GM18861 (cell line): ENCODE results near the gene ACAA1.
"Not testable (repeated sequence)": the region's sequence is repeated elsewhere in the genome, so short reads cannot be mapped to it uniquely, and the experiment has no call there.

Experiments
- ATAC-seq: cut with Tn5 transposase; IDR thresholded peaks from one replicate; pipeline ENCODE4 v1.9.1; 2021; ENCODE audit not compliant: unreplicated experiment

Gene ACAA1, protein sequence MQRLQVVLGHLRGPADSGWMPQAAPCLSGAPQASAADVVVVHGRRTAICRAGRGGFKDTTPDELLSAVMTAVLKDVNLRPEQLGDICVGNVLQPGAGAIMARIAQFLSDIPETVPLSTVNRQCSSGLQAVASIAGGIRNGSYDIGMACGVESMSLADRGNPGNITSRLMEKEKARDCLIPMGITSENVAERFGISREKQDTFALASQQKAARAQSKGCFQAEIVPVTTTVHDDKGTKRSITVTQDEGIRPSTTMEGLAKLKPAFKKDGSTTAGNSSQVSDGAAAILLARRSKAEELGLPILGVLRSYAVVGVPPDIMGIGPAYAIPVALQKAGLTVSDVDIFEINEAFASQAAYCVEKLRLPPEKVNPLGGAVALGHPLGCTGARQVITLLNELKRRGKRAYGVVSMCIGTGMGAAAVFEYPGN

DNA sequence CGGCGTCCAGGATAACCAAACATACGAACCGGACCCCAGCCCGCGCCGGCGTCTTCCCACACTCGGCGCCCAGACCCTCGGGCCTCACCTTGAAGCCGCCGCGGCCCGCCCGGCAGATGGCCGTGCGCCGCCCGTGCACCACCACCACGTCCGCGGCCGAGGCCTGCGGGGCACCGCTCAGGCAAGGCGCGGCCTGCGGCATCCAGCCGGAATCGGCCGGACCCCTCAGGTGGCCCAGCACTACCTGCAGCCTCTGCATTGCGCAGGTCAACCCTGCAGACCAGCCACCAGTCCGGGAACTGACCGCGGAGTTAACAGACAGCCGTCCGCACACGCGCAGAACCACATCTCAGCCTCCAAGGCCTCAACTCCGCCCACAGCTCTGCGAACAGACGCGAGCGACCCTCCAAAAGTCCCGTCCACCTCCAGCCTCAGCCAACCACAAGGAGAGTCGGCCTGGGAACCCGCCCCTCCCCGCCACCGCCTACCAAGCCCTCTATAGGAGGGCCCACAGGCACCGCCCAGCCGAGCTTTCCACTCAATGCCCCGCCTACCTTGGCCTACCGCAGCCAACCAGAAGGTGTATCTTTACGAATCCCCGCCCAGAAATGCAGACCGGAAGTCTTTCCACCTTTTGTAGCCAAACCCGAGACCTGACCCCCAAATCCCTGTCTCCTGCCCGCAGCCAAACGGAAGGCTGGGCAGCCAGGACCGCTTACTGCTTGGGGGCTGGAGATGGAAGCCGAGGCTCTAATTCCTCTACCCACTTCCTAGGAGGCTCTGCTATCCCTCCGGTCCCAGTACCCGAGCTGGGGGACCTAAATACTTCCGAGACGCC is at the start of gene ACAA1:
ACAA1 (minus strand) TSS at position 351 of the 838 bp plus-strand sequence; CDS start at position 259, 92 bp downstream.
- ATAC-seq = peak; percentile 83

DNA sequence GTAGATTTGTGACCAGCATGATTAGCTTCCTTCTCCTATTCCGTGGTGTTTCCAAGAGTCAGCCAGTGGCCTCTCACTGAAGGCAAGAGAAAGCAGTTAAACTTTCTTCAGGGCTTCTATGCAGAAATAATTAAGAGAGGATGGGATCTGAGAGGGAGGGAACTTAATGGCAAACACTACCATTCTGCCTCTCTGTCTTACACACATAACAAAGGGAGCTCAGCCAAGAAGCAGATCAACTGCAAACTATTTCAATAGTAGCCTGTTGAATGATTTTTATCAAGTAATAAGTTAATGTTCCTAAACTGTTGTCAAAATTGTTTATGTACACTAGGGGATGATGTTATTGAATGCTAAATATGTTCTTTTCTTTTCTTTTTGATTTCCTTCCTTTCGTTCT is 40.3 kb upstream of the ACAA1 start:
- ATAC-seq = no peak

DNA sequence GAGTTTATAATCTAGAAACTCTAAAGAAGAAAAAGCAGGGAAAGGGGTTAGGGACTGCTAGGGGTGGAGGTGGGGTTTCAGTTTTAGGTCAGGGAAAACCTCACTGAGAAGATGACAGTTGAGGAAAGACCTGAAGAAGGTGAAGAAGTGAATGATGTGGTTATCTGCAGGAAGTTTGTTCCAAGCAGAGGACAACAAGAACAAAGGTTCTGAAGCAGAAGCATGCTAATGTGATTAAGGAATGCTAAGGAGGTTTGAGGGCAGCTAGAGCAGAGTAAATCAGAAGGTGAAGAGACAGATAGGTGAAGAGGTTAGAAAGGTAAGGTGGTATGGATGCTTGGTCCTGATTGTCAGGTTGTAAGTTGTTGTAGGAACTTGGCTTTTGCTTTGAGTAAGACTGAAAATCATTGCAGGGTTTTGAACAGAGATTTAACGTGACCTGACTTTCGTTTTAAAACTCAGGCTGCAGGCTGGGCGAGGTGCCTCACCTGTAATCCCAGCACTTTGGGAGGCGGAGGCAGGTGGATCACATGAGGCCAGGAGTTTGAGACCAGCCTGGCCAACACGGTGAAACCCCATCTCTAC is 37.0 kb upstream of the ACAA1 start:
- no peak for ATAC-seq

DNA sequence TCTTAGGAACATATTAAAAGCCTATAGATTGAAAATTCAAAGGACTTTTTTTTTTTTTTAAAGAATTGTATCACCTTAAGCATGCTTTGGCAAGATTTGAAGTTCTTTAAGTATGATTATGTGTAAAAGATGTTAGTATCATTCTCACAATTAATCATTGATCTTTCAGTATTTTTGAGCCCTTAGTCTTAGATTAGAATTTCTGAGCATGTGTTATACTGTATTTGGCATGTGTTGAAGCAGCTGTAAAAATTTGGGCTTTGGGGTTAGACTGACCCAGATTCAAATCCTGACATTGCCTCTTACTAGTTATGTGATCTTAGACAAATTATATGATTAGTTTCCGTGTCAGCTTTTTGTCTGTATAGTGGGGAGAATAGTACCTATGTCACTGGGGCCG is 34.7 kb upstream of the ACAA1 start:
- ATAC-seq = no peak

DNA sequence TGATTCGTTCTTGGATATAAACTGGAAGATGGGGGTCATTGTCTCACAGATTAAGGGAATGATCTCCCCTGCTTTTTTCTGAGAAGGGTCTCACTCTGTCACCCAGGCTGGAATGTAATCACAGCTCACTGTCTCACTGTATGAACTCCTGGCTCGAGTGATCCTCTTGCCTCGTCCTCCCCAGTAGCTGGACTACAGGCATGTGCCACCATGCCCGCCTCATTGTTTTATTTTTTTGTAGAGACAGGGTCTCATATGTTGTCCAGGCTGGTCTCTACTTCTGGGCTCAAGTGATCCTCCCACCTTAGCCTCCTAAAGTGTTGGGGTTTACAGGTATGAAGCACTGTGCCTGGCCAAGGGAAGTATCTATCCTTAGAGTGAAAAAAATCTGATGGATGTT is 33.8 kb upstream of the ACAA1 start:
- ATAC-seq = no peak

DNA sequence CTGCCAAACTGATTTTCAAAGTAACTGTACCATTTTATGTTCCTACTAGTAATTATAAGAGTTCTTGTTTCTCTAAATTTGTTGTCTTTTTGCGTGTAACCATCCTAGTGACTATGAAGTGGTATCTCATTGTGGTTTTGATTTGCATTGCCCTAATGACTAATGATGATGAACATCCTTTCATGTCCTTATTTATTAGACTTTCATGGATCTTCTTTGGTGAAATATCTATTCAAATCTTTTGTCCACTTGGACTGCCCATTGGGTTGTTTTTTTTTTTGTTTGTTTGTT is 32.0 kb upstream of the ACAA1 start:
- ATAC-seq = no peak

DNA sequence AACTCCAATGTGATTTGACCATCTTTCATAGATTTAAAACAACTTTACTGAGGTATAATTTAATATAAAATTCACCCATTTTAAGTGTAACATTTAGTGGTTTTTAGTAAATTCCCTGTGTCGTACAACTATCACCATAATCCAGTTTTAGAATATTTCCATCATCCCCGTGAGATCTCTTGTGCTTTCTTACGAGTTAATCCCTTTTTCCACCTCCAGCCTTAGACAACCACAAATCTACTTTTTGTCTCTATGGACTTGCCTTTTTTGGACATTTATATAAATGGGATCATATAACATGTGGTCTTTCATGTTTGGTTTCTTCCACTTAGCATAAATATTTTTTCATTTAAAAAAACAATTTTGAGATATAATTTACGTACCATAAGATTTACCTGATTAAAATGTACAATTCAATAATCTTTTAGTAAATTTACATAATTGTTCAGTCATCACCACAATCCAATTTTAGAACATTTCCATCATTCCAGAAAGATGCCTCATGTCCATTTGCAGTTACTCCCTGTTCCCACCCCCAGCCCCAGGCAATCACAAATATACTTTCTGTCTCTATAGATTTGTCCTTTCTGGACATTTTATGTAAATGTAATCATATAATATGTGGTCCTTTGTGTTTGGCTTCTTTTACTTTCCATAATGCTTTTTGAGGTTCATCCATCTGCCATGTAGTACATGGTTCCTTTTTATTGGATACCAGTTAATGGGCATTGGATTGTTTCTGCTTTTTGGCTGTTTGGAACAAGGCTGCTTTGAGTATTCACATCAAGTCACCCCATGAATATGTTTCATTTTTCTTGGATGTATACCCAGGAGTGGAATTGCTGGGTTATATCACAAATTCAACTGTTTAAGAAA is 31.5 kb upstream of the ACAA1 start:
- ATAC-seq = no peak

DNA sequence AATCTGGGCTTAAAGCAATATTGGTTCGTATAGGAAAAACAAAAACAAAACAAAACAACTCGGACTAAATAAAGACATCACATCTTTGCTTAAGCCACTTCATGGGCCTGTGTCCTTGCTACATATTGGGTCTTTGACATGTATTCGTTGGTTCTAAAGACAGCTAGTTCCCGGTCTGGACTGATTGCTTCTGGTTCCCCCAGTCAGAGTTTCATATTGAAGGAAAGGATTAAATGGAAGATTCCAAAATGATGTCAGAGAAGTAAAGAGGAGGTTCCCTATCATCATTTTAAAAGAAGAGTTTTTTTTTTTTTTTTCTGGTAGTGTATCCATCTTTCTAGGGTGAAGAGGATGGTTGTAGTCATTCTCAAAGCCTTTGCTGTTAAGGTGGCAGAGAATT is 30.7 kb upstream of the ACAA1 start:
- ATAC-seq = no peak

DNA sequence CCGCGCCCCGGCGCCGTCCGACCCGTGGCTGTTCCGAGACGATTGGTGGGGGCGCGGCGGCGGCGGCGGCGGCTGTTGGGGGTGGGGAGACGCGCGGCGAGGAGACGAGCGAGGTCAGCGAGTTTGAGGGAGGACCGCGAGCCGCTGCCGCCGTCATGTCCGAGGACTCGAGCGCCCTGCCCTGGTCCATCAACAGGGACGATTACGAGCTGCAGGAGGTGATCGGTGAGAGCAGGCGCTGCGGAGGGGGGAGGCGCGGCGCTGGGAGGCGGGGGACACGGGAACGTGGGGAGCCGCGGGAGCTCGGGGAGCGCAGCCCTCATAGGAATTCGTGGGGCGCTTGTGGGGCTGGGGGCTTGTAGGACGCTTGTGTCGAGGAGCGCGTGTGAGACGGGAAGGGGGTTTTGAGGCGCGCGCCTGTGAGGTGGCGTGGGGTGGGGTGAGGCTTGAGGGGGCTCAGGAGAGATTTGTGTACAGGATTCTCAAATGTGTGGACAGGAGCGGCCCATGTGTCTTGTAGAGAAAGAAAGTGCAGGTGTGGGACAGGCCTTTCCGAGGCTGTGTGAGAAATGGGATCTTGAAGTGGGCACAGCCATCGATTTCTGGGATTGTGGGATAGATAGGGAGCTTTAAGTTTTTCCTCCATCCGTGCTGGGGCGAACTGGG is 28.9 kb upstream of the ACAA1 start:
- ATAC-seq = no peak

DNA sequence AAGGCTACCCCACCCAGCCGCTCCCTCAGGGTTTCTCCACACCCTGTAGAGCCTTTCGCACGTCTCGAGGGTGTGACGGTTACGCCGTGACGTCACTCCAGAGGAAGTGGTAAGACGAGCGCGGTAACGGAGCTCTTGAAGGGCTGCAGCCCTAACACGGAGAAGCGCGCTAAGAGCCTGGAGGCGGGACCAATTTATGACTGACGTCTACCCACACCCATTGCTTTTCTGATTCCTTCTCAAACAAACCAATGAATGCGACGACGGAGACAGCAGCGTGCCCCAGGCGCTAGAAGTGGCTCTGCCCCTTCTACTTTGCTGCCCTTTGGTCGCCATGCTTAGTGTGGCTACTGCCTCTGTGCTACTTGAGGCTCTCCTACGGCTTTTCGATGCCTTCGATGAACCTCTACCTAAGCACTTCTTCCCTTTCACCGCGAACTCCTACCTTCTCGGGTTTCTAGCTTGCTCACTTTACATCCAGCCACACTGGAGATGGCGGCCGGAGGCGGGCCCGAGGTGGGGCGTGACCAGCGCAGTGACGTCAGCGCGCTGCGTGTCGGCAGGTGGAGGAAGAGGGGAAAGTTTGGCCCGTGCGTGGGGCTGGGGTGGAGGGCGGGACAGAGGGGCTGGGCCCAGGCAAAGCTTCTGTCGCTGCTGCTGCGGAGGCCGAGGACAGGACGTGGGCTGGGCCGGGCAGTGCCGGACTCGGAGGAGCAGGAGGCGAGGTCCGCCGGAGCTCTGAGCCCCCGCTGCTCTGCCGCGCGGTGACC is 28.2 kb upstream of the ACAA1 start, which contains the start of gene OXSR1:
OXSR1 (plus strand) TSS at position 586 of the 770 bp plus-strand sequence. CDS start 340 bp downstream, outside the sequence.
- ATAC-seq = peak; percentile 91

DNA sequence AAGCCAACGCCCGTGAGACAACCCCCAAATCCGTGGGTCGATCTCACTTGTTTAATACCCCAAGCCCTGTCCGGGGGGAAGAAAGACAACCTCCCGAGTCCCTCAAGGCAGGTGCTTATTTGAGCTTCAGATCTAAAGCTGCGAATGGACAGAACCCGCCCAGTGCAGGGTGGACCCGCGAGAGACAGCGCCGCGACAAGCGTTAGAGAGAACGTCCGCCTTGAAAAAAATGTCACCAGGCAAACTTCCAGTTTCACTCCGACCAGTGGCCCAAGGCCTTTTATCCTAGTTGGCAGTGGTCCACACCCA is 27.7 kb upstream of the ACAA1 start:
- ATAC-seq = no peak

DNA sequence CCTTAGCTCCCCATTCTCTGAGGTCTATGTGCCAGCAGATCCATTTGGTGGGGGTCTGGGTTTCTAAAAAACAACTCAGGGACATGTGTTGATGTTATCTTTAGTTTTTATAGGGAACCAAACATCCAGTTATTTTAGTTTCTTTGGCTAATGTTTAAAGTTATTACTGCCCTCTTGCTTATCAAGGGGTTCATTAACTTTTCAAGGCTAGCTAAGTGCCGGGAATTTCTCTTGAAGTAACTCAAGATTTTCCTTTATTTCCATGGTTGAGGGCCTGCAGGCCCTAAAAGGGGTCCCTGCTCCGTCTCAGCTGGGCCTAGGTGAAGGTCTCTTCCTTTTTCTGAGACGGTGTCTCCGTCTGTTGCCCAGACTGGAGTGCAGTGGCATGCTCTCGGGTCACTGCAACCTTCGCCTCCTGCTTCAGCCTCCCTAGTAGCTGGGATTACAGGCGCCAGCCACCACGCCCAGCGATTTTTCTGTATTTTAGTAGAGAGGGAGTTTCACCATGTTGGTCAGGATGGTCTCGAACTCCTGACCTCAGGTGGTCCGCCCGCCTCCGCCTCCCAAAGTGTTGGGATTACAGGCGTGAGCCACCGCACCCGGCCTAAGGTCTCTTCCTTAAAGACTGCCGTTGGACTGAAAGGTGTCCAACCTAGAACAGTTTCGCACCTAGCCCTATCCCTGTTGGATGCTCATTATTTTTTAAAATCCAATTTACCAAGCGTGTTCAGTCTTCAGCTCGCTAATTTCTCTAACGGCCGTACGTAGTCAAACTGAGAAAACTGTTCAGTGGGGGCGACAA is 27.1 kb upstream of the ACAA1 start:
- ATAC-seq = no peak

DNA sequence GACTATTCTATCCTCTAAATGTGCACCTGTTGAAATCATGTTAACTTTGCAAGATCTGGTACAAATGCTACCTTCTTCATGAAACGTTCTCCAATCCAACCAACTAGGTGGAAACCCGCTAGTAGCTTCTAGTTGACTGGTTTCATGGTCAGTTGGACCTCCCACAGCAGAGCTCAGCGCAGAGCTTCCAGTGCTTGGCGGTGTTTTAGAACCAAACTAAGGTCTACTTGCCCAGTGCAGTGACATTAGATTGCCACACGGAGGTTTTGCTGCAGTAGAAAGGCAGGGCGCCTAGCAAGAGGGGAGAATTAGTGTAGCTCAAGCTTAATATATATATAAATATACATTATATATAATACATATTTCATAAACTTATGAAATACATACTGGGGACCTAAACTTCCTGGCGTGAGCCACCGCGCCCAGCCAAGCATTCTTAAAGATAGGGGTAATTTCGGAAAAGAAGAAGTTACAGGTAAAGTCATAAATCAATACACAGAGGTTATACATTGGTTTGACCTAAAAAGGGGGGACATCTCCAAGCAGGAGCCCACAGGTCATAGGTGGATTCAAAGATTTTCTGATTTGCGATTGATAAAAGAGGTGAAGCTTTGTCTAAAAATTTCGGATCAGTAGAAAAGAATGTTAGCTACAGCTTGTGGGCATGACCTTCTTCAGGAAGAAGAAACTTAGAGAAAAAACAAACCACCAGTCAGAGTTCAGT is 26.4 kb upstream of the ACAA1 start:
- ATAC-seq = no peak

DNA sequence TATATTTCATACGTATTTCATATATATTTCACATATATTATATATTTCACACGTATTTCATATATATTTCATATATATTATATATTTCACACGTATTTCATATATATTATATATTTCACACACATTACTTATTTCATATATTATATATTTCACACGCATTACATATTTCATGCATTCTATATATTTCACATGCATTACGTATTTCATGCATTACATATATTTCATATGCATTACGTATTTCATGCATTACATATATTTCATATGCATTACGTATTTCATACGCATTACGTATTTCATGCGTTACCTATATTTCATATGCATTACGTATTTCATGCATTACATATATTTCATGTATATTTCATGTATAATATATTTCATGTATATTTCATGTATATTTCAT is 23.8 kb upstream of the ACAA1 start:
- not testable (repeated sequence) for ATAC-seq

DNA sequence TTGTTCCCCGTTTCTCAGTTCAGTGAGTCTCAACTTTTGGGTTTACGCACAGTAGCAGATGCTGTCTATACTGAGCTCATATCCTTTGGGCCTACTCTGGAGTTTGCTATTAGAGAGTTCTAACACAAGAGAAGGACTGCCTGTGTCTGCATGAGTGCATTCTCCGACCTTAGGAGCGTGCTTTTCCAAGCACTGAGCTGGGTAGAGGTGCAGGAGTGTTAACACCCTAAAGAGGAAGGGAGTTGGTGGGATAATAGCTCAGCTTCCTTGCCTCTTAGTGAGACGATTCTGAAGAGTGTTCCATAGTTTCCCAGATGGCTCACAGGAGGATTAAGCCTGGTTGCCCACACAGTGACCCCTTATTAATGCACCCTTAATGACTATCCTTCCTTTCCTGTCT is 21.5 kb upstream of the ACAA1 start:
- no peak for ATAC-seq

DNA sequence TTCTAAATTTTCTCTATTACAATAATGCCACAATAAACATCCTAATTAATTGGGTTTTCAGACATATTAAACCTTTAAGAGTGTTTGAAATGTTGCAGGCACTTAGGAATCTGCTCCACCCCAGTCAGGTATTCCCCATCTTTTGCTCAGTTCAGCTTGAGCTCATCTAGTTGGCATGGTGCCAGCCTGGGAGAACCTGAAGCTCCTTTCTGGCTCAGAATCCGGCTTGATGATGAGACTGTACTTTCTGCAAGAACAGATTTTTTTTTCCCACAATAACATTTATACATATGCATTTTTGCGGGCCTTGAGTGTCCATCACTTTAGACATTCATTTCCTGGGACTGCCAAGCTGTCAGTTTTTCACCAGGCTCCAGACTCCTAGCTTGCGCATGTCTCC is 20.7 kb upstream of the ACAA1 start:
- no peak for ATAC-seq

DNA sequence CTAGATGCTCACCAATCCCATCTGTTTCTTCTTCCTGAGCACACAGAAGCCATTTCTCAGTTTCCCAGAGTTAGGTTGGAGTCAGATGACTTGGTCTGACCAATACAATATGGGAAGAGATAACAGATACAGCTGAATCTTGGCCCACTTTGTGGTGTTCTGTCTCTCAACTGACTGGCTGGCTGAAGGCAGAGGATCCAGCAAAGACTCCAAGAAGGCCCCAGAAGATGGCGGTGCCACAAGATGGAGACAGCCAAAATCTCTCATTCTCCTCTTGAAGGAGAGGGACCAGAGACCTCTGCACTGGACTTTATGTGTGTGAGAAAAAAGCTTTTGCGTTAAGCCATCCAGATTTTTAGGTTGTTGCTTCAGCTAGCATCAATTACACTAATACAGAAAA is 20.2 kb upstream of the ACAA1 start:
- no peak for ATAC-seq

DNA sequence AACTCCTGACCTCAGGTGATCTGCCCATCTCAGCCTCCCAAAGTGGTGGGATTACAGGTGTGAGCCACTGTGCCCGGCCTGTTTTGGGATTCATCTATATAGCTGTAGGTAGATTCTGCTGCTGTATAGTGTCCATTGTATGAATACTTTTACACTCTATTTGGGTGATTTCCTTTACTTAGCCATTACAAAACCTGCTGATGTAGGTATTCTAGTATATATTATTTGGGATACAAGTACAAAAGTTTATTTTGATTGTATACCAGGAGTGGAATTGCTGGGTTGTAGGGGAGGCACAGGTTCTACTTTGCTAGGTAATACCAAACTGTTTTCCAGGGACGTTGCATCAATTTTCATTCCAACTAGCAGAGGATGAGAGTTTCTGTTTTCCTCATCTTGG is 18.9 kb upstream of the ACAA1 start:
- ATAC-seq = no peak
